H1 (cell line): ENCODE measurements around the gene ATP4A. TPM values are rescaled to one million over a fixed set of nuclear protein-coding genes. Genes with fewer than 3 reads are reported as not detected.

Source experiments
- CTCF ChIA-PET: fragments of 300-600 bp; sonication (Branson Sonifier 250); formaldehyde crosslinking; loops from one replicate; lab custom pipeline; 2021; ENCODE audit not compliant: partially characterized antibody; lab: Charles Lee
- POLR2A ChIA-PET: fragments of 300-600 bp; sonication (Branson Sonifier 250); formaldehyde crosslinking; loops from one replicate; lab custom pipeline; 2021; ENCODE audit warnings: inconsistent platforms; ENCODE audit not compliant: partially characterized antibody; lab: Charles Lee
- DNase-seq, 2 experiments: peaks; one replicate each; pipeline versions ENCODE4 v3.0.0 to v3.0.0-alpha.2; 2010 to 2022; ENCODE audit warnings: low spot score in 2 of 2, low read depth in 1 of 2, mixed read lengths in 1 of 2
- FAIRE-seq: peaks from 2 replicates; lab custom pipeline; 2011; peaks lifted over from hg19 to GRCh38; lab: Jason Lieb, UNC
- H2AFZ ChIP-seq: 2 replicates; pipeline ENCODE4 v1.8.1; 2012; ENCODE audit warnings: low read length, inconsistent platforms
- H2AK5ac ChIP-seq: 2 replicates; pipeline ENCODE4 v1.6.1; 2013; ENCODE audit warnings: low read depth, low read length
- H2BK120ac ChIP-seq: replicated peaks from 2 replicates; pipeline ENCODE3; 2013; ENCODE audit warnings: low read depth, low read length, inconsistent platforms
- H2BK12ac ChIP-seq: 2 replicates; pipeline ENCODE4 v1.6.1; 2013; ENCODE audit warnings: low read depth, low read length
- H2BK15ac ChIP-seq: 2 replicates; pipeline ENCODE4 v1.6.1; 2013; ENCODE audit warnings: low read length
- H2BK20ac ChIP-seq: 2 replicates; pipeline ENCODE4 v1.6.1; 2013; ENCODE audit warnings: low read length
- H2BK5ac ChIP-seq: 2 replicates; pipeline ENCODE4 v1.6.1; 2013; ENCODE audit warnings: low read depth, low read length
- H3K14ac ChIP-seq: 2 replicates; pipeline ENCODE4 v1.6.1; 2013; ENCODE audit warnings: inconsistent platforms; ENCODE audit not compliant: insufficient read length
- H3K18ac ChIP-seq: 2 replicates; pipeline ENCODE4 v1.6.1; 2013; ENCODE audit warnings: low read length; ENCODE audit errors: extremely low read depth
- H3K23ac ChIP-seq: 2 replicates; pipeline ENCODE4 v1.6.1; 2013; ENCODE audit warnings: inconsistent platforms; ENCODE audit not compliant: insufficient read length
- H3K23me2 ChIP-seq: 2 replicates; pipeline ENCODE4 v1.6.1; 2013; ENCODE audit warnings: low read depth, low read length
- H3K27ac ChIP-seq: 2 replicates; pipeline ENCODE4 v1.6.1; 2011; ENCODE audit warnings: low read depth, low read length, inconsistent platforms
- H3K27me3 ChIP-seq, 4 experiments: replicated peaks in 1 of 4; 1 replicate in 1 of 4; 2 replicates in 3 of 4; pipeline versions ENCODE4 v1.6.1 to v1.8.1; 2011 to 2013; ENCODE audit warnings: low read length in 3 of 4, mild to moderate bottlenecking in 3 of 4, inconsistent platforms in 2 of 4, mixed read lengths in 2 of 4, moderate library complexity in 1 of 4; ENCODE audit not compliant: control insufficient read depth in 3 of 4, insufficient read depth in 3 of 4; ENCODE audit errors: extremely low read depth in 1 of 4
- H3K36me3 ChIP-seq, 4 experiments: 2 replicates each; pipeline versions ENCODE4 v1.6.1 to v1.8.1; 2011 to 2013; ENCODE audit warnings: mild to moderate bottlenecking in 4 of 4, low read length in 3 of 4, moderate library complexity in 2 of 4, control low read depth in 1 of 4, inconsistent platforms in 1 of 4; ENCODE audit not compliant: insufficient read depth in 4 of 4, control insufficient read depth in 2 of 4
- H3K4ac ChIP-seq: replicated peaks from 2 replicates; pipeline ENCODE3; 2013; ENCODE audit warnings: low read length, low read depth, mixed read lengths, inconsistent platforms; ENCODE audit not compliant: insufficient read length
- H3K4me1 ChIP-seq, 4 experiments: replicated peaks in 1 of 4; 1 replicate in 1 of 4; 2 replicates in 3 of 4; pipeline versions ENCODE4 v1.6.1 to v1.8.1; 2011 to 2013; ENCODE audit warnings: low read length in 3 of 4, inconsistent platforms in 2 of 4, mixed read lengths in 1 of 4; ENCODE audit not compliant: insufficient read depth in 4 of 4, control insufficient read depth in 3 of 4
- H3K4me2 ChIP-seq, 2 experiments: 2 replicates each; pipeline versions ENCODE4 v1.6.1 to v1.8.1; 2011 to 2013; ENCODE audit warnings: low read depth in 2 of 2, low read length in 2 of 2, control low read depth in 1 of 2, inconsistent platforms in 1 of 2, mild to moderate bottlenecking in 1 of 2; ENCODE audit not compliant: insufficient read depth in 1 of 2
- H3K4me3 ChIP-seq, 4 experiments: fragments of 200-600, 300-600 bp in 1 of 4; sonication (generic), shearing (Covaris generic), sonication (Bioruptor Twin) in 1 of 4; 2 replicates each; pipeline versions ENCODE4 v1.5.1 to v1.8.1; 2011 to 2016; ENCODE audit warnings: low read length in 4 of 4, low read depth in 3 of 4, control low read depth in 2 of 4, inconsistent platforms in 2 of 4, mild to moderate bottlenecking in 2 of 4, mixed read lengths in 1 of 4, moderate library complexity in 1 of 4; ENCODE audit not compliant: insufficient read depth in 2 of 4; ENCODE audit errors: extremely low read depth in 1 of 4
- H3K56ac ChIP-seq: replicated peaks from 2 replicates; pipeline ENCODE3; 2013; ENCODE audit warnings: low read depth, mild to moderate bottlenecking, mixed read lengths, low read length, inconsistent platforms; ENCODE audit not compliant: insufficient read length
- H3K79me1 ChIP-seq: 2 replicates; pipeline ENCODE4 v1.6.1; 2013; ENCODE audit warnings: low read depth, low read length, control low read depth
- H3K79me2 ChIP-seq, 2 experiments: 2 replicates each; pipeline versions ENCODE4 v1.6.1 to v1.8.1; 2012 to 2013; ENCODE audit warnings: low read length in 2 of 2, mild to moderate bottlenecking in 2 of 2, inconsistent platforms in 1 of 2; ENCODE audit not compliant: insufficient read depth in 2 of 2, control insufficient read depth in 1 of 2
- H3K9ac ChIP-seq, 4 experiments: replicated peaks in 1 of 4; 1 replicate in 1 of 4; 2 replicates in 3 of 4; pipeline versions ENCODE4 v1.6.1 to v1.8.1; 2011 to 2013; ENCODE audit warnings: low read depth in 3 of 4, low read length in 3 of 4, control low read depth in 2 of 4, mild to moderate bottlenecking in 2 of 4, moderate library complexity in 2 of 4, inconsistent platforms in 1 of 4; ENCODE audit errors: extremely low read depth in 1 of 4
- H3K9me3 ChIP-seq, 2 experiments: 2 replicates each; pipeline versions ENCODE4 v1.6.1 to v1.8.1; 2012 to 2013; ENCODE audit warnings: mild to moderate bottlenecking in 2 of 2, moderate library complexity in 2 of 2, control low read depth in 1 of 2, inconsistent platforms in 1 of 2, low read depth in 1 of 2, low read length in 1 of 2, mixed read lengths in 1 of 2; ENCODE audit not compliant: insufficient read depth in 2 of 2
- H4K20me1 ChIP-seq, 2 experiments: replicated peaks in 1 of 2; 2 replicates each; pipeline versions ENCODE3 to v1.8.1; 2011 to 2013; ENCODE audit warnings: inconsistent platforms in 2 of 2, low read length in 2 of 2, mild to moderate bottlenecking in 1 of 2; ENCODE audit not compliant: insufficient read depth in 2 of 2, control insufficient read depth in 1 of 2
- H4K5ac ChIP-seq: 2 replicates; pipeline ENCODE4 v1.6.1; 2013; ENCODE audit warnings: low read length, low read depth, mixed read lengths, inconsistent platforms; ENCODE audit not compliant: insufficient read length
- H4K8ac ChIP-seq: 2 replicates; pipeline ENCODE4 v1.8.0; 2013; ENCODE audit warnings: mild to moderate bottlenecking, moderate library complexity, low read length, inconsistent platforms; ENCODE audit not compliant: insufficient read depth; ENCODE audit errors: extremely low read depth
- H4K91ac ChIP-seq: replicated peaks from 2 replicates; pipeline ENCODE3; 2013; ENCODE audit warnings: low read length, mixed read lengths, inconsistent platforms; ENCODE audit not compliant: insufficient read length
- CEBPB ChIP-seq: IDR thresholded peaks from 2 replicates; pipeline ENCODE4 v1.6.1; 2012; ENCODE audit warnings: low read depth, low read length
- JUN ChIP-seq: IDR thresholded peaks from 2 replicates; pipeline ENCODE4 v1.6.1; 2011; ENCODE audit warnings: low read depth, mild to moderate bottlenecking, improper control_type of control experiment, low read length
- SIRT6 ChIP-seq: IDR thresholded peaks from one replicate; pipeline ENCODE4 v1.7.1; 2012; ENCODE audit warnings: low read length, inconsistent platforms
- SP4 ChIP-seq: IDR thresholded peaks from 2 replicates; pipeline ENCODE4 v1.6.1; 2012; ENCODE audit warnings: low read length, inconsistent platforms
- WGBS, 2 experiments: shearing (Covaris generic) in 1 of 2; methylation state at CpG; one replicate each; pipeline versions ENCODE4 v1.1.6 to v1.1.7; 2013 to 2015; ENCODE audit warnings: low lambda C conversion rate in 2 of 2, mixed read lengths in 2 of 2, inconsistent platforms in 1 of 2, low coverage in 1 of 2, missing lambda C conversion rate in 1 of 2; ENCODE audit not compliant: insufficient replicate concordance in 2 of 2, insufficient coverage in 1 of 2, insufficient read length in 1 of 2; ENCODE audit errors: extremely low coverage in 1 of 2, missing lambda C conversion rate in 1 of 2; 5-methylcytosine and 5-hydroxymethylcytosine counted together
- polyA plus RNA-seq, 7 experiments: library from polyadenylated mRNA; depleted of rRNA in 3 of 7; stranded (reverse) in 5 of 7; unstranded in 2 of 7; fragments of >200 nt in 5 of 7; fragments of 200-250 nt in 2 of 7; gene quantifications; 1 replicate in 5 of 7; 2 replicates in 1 of 7; 4 replicates in 1 of 7; pipeline versions ENCODE4 v1.2.1 to v1.2.3, GENCODE V29; 2011 to 2013; ENCODE audit warnings: missing spikeins in 2 of 7, mixed read lengths in 2 of 7
- total RNA-seq: library from RNA; stranded (reverse); fragmentation: NEBNext Ultra II Directional; extraction: Animal tissue kit (Norgen Biotek cat#: 25700); gene quantifications from 2 replicates; pipeline ENCODE4 v1.2.1, GENCODE V29; 2021

ATP4A gene
- total and polyA plus RNA-seq, 2 of the 8 experiments (the other 6 are each of a cell fraction or from before 2014, with no cell fraction given) = 0.50 to 1.2 TPM

DNA sequence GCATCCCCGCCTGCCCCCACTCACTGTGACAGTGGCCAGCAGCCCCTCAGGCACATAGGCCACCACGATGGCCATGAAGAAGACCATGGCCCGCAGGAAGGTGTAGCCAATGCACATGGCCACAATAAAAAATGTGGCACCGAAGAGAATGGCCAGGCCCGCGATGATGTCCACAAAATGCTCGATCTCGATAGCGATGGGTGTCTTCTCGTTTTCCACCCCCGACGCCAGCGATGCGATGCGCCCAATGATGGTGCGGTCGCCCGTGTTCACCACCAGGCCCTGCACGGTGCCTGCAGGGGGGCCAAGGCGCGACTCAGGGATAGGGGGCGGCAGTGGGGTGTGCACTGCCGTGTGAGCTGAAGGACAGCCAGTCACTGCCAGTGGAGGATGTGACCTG lies 3.7 kb downstream of the ATP4A start:
- Histone ChIP-seq H2BK15ac (no peak overlapping the region), H2BK120ac (no peak overlapping the region), H3K56ac (no peak overlapping the region), H4K8ac (no peak overlapping the region), H3K79me1 (no peaks in the 10 kb centered on the region), H3K27ac (no peak overlapping the region), H3K9ac (no peak overlapping the region), H4K91ac (no peak overlapping the region), H3K79me2 (no peaks in the 10 kb centered on the region), H4K20me1 (peaks cover 7 to 8% of the 10 kb centered on the region in 2 experiments), H3K4me1 (peaks cover 0 to 6% (median 4%) of the 10 kb centered on the region in 4 experiments; a peak in 3 of 7 replicates), H2AFZ (no peak overlapping the region), H3K4ac (no peak overlapping the region), H3K36me3 (no peaks in the 10 kb centered on the region), H3K23me2 (peaks cover 4% of the 10 kb centered on the region; the same call in 1 of the 2 replicates), H3K4me3 (no peak overlapping the region), H2BK20ac (no peak overlapping the region), H3K9me3 (no peaks in the 10 kb centered on the region; a peak in 1 of 4 replicates), H3K4me2 (no peak overlapping the region), H3K14ac (no peak overlapping the region), H3K18ac (no peak overlapping the region), H3K27me3 (peaks cover 0 to 16% (median 12%) of the 10 kb centered on the region in 4 experiments; a peak in 5 of 7 replicates), H3K23ac (no peak overlapping the region), H4K5ac (no peak overlapping the region), H2BK5ac (no peak overlapping the region), H2BK12ac (no peak overlapping the region), H2AK5ac (no peak overlapping the region)
- WGBS, 2 experiments = 92% methylated on average over 11 of the region's 23 CpGs; no CpG with 5 or more reads in 1 of the 2 experiments
- ChIA-PET POLR2A (interaction anchor here (1.0 to 1.4 kb wide), 2 partner anchors 17 to 63 kb away, joined by 3 read pairs; no protein-coding TSS in a partner anchor), CTCF (interaction anchor here (1.2 to 7.7 kb wide), 5 partner anchors 11 to 280 kb away, joined by 3 to 90 read pairs (median 4); partner anchors contain the start of gene PMIS2)
- DNase-seq = no peak
- no peak for FAIRE-seq
- TF ChIP-seq JUN = no peak
- no peak for TF ChIP-seq SP4
- no peak for TF ChIP-seq CEBPB
- TF ChIP-seq SIRT6 = no peak
